GM12891 (cell line): Measurements from ENCODE around the gene CCNF. TPM values are rescaled to one million over a fixed set of nuclear protein-coding genes. Genes with fewer than 3 reads are reported as not detected.
"Not testable (repeated sequence)": the region's sequence is repeated elsewhere in the genome, so short reads cannot be mapped to it uniquely, and the experiment has no call there.

Experiments used
- DNase-seq: peaks from one replicate; pipeline ENCODE4 v3.0.0; 2011; ENCODE audit warnings: low spot score; ENCODE audit not compliant: insufficient read length
- FAIRE-seq: peaks from 2 replicates; lab custom pipeline; 2011; peaks lifted over from hg19 to GRCh38; lab: Jason Lieb, UNC
- PAX5 ChIP-seq: IDR thresholded peaks from 2 replicates; pipeline ENCODE4 v1.6.1; 2011; ENCODE audit warnings: low read length, moderate library complexity, mild to moderate bottlenecking; ENCODE audit not compliant: insufficient read depth, severe bottlenecking
- POLR2A ChIP-seq: IDR thresholded peaks from 2 replicates; pipeline ENCODE4 v1.6.1; 2011; ENCODE audit warnings: low read depth, low read length, control low read depth
- POLR2AphosphoS5 ChIP-seq: IDR thresholded peaks from 2 replicates; pipeline ENCODE4 v1.6.1; 2011; ENCODE audit warnings: low read depth, low read length, control low read depth
- POU2F2 ChIP-seq: IDR thresholded peaks from 2 replicates; pipeline ENCODE4 v1.6.1; 2011; ENCODE audit warnings: low read depth, mild to moderate bottlenecking, control low read depth, low read length, moderate library complexity
- SPI1 ChIP-seq: IDR thresholded peaks from 2 replicates; pipeline ENCODE4 v1.6.1; 2011; ENCODE audit warnings: low read depth, low read length, control low read depth
- TAF1 ChIP-seq: IDR thresholded peaks from 2 replicates; pipeline ENCODE4 v1.6.1; 2011; ENCODE audit warnings: low read depth, low read length, control low read depth
- polyA plus RNA-seq: library from polyadenylated mRNA; unstranded; fragments of >200 nt; gene quantifications from one replicate; pipeline ENCODE4 v1.2.1, GENCODE V29; 2012; ENCODE audit warnings: low read depth, missing spikeins, inconsistent platforms; ENCODE audit not compliant: missing spikeins

The CCNF gene, protein sequence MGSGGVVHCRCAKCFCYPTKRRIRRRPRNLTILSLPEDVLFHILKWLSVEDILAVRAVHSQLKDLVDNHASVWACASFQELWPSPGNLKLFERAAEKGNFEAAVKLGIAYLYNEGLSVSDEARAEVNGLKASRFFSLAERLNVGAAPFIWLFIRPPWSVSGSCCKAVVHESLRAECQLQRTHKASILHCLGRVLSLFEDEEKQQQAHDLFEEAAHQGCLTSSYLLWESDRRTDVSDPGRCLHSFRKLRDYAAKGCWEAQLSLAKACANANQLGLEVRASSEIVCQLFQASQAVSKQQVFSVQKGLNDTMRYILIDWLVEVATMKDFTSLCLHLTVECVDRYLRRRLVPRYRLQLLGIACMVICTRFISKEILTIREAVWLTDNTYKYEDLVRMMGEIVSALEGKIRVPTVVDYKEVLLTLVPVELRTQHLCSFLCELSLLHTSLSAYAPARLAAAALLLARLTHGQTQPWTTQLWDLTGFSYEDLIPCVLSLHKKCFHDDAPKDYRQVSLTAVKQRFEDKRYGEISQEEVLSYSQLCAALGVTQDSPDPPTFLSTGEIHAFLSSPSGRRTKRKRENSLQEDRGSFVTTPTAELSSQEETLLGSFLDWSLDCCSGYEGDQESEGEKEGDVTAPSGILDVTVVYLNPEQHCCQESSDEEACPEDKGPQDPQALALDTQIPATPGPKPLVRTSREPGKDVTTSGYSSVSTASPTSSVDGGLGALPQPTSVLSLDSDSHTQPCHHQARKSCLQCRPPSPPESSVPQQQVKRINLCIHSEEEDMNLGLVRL
- 9.7 TPM for polyA plus RNA-seq

DNA sequence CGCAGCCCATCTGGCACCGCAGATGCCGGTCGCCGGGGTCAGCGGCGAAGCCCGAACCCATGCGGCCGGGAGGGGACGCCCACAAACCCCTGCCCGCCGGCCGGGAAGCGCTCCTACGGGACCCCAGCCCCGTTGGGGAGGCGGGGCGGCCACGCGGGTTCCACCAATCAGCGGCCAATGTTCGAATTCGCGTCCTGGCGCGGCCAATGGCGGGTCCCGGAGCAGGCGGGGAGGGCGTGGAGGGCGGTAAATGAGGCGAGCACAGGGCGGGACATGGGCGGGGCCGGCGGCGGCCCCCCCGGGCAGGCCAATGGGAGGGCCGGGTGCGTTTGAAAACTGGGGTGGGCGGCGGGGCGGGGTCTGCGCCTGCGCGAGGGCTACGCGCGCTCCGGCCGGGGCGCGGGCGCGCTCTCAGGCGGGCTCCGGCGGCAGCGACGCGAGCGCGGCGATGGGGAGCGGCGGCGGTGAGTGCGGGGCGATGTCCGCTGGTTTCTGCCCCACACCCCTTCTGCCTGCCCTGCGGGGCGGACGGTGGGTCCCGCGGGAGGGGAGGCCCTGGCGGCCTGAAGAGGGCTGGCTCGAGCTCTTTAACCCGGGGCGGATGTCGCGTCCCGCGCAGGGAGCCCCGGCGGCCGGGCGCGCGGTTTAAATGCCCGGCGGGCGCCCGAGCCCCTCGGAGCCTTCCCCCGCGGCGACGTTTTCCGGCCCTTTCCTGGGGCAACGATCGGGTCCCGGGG lies at the start of gene CCNF:
Gene CCNF, plus strand, starts transcription at position 414 of the 737 bp plus-strand sequence. Its CDS starts 35 bp downstream, at position 449.
- TF ChIP-seq POLR2A (no peak), TAF1 (no peak), POLR2AphosphoS5 (no peak), POU2F2 (no peak), PAX5 (no peak)
- DNase-seq (peak; percentile 99), FAIRE-seq (peak; percentile 98)

- FAIRE-seq = no peak
- no peak for TF ChIP-seq POLR2A
- DNase-seq = no peak
These were observed 45.7 kb upstream of the CCNF start for GRCh38 chr16:2383501-2383900.

DNA sequence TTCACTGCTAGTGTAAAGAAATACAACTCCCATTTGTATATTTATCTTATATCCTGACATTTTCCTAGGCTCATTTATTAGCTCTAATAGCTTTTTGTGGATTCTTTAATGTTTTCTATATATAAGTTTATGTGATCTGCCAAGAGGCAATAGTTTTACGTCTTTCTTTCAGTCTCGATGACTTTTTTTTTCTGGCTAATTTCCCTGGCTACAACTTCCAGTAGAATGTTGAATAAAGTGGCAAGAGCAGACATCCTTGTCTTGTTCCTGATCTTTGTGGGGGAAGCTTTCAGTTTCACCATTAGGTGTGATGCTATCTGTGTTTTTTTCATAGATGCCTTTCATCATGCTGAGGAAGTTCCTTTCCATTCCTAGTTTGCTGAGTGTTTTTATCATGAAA lies 44.8 kb upstream of the CCNF start:
- no peak for TF ChIP-seq POLR2AphosphoS5
- no peak for TF ChIP-seq SPI1
- TF ChIP-seq TAF1 = no peak
- no peak for DNase-seq

DNA sequence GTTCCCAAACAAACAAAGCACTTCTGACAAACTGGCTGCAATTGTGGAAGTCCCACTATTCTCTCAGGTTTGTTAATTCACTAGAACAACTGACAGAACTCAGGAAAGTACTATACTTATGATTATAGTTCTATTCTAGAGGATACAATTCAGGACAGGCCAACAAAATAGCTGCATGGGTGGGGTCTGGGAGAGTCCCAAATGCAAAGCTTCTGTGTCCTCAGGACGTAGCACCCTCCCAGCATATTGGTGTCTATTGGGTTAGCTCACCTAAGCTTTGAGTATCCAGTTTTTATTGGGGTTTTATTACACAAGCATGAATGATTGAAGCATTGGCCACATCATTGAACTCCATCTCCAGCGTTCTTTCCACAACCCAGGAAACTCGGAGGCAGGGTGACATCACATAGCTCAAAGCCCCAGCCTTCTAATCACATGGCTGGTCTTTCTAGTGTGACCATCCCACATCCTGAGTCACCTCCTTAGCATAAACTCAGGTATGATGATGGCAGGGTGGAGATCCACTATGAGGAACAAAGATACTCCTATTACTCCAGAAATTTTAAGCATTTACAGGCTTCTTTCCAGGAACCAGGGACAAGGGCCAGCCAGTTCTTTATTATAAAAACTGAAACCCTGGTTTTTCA lies 43.9 kb upstream of the CCNF start:
- DNase-seq = no peak
- FAIRE-seq = no peak
- TF ChIP-seq POU2F2 = no peak
- TF ChIP-seq POLR2A = no peak
- no peak for TF ChIP-seq SPI1
- TF ChIP-seq POLR2AphosphoS5 = no peak
- TF ChIP-seq TAF1 = no peak
- no peak for TF ChIP-seq PAX5

More for the DNA sequence above, 44.8 kb upstream of the CCNF start:
- FAIRE-seq = no peak

DNA sequence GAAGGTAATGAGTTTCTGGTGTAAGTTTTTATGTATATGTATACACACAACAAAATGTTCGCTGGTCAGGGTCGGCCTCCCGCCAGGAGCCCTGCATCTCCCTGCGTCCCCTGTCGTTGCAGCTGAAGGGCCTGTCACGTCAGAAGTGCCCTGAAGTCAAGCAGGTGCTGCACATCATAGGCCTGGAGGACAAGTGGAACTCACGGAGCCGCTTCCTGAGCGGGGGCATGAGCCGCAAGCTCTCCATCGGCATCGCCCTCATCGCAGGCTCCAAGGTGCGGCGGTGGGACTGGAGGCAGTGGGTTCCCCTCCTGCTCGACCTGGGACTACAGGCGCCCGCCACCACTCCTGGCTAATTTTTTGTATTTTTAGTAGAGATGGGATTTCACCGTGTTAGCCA lies 43.3 kb upstream of the CCNF start:
- not testable (repeated sequence) for DNase-seq, FAIRE-seq

DNA sequence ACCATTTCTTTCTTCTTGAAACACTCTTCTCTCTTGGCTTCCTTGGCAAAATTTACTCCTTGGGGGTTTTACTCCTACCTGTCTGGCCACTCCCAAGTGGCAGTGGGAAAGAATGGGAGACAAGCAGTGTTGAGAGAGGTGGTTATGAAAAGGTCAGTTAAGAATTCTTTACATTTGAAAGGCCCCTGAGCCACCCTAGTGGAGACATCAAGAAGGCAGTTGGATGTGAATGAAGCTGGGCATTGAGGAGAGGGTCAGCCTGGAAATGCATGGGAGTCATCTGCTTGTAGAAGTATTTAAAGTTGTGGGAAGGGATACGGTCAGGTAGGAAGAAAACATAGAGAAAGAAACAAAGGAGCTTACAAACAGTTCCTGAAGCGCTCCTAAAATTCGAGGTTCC lies 42.3 kb upstream of the CCNF start:
- no peak for FAIRE-seq

DNA sequence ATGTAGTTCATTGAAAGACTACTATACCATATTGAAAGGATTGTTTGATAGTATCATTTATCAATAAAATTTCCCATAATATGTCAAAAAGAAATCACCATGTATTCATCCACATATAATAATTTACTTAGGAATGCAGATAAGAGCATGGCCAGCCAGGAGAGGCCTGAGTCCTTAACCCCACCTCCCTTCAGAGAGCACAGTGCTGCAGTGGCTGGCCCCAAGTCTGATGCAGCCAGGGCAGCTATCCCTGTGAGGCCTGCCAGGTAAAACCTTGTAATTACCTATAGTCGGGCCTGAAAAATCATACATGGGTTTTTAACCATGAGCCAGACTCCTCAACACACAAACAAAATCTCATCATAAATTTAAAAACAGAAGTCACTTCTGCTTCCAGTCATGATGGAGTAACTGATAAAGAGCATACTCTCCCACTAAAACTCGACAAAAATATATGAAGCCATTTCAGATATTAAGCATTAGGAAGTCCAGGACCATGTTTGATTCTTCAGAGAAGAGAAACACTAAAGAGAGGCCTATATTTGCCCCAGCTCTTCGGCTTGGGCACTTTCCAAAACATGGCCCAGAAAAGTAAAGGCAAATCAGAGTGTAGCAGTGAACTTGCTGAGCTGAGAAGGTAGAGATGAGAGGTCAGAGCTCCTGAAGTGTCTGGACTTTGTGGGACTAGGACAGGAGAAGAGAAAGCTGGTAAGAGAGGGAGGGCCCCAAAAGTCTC lies 40.9 kb upstream of the CCNF start:
- DNase-seq (no peak), FAIRE-seq (no peak)
- TF ChIP-seq TAF1 (no peak), PAX5 (no peak), POLR2AphosphoS5 (no peak), POU2F2 (no peak), SPI1 (no peak), POLR2A (no peak)

More for the DNA sequence above, 42.3 kb upstream of the CCNF start:
- DNase-seq = no peak
- TF ChIP-seq POU2F2 (no peak), SPI1 (no peak), POLR2A (no peak), PAX5 (no peak), POLR2AphosphoS5 (no peak), TAF1 (no peak)

GRCh38 chr16:2388875-2389433 lies 40.3 kb upstream of the CCNF start:
- no peak for TF ChIP-seq POU2F2
- no peak for TF ChIP-seq TAF1
- TF ChIP-seq SPI1 = no peak
- TF ChIP-seq PAX5 = no peak
- no peak for TF ChIP-seq POLR2A
- no peak for TF ChIP-seq POLR2AphosphoS5
- DNase-seq (no peak), FAIRE-seq (no peak)

- DNase-seq (no peak), FAIRE-seq (no peak)
- TF ChIP-seq PAX5 = no peak
- no peak for TF ChIP-seq TAF1
- TF ChIP-seq POLR2A = no peak
- TF ChIP-seq POLR2AphosphoS5 = no peak
- no peak for TF ChIP-seq POU2F2
- TF ChIP-seq SPI1 = no peak
These were observed 37.2 kb upstream of the CCNF start for GRCh38 chr16:2392025-2392424.

GRCh38 chr16:2398520-2398919 lies 30.7 kb upstream of the CCNF start:
- DNase-seq = no peak
- TF ChIP-seq PAX5 (no peak), TAF1 (no peak), SPI1 (no peak), POLR2A (no peak), POLR2AphosphoS5 (no peak), POU2F2 (no peak)
- FAIRE-seq = no peak

DNA sequence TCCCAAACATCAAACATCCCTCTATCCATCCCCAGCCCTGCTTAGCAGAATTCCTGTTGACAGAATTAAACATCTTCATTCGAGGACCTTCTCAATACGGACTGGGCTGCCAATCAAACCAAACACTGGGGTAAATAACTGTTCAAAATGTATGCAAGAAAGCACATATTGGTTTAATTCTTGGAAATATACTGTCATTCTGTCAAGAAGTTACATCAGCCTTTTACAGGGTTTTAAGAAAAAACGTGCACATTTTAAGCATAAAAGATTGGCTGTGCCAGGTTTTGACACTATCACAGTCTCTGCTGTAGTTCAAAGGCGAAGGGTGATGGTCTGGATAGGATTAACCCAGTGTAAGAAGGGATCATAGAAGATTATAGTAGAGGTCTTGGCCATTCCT lies 25.1 kb upstream of the CCNF start:
- FAIRE-seq (no peak), DNase-seq (no peak)
- no peak for TF ChIP-seq POLR2AphosphoS5
- no peak for TF ChIP-seq POU2F2
- no peak for TF ChIP-seq SPI1
- TF ChIP-seq TAF1 = no peak
- TF ChIP-seq POLR2A = no peak
- no peak for TF ChIP-seq PAX5
